Calu3 (cell line): ENCODE results near the gene YJU2. TPM values are rescaled to one million over a fixed set of nuclear protein-coding genes. Genes with fewer than 3 reads are reported as not detected.

Source experiments
- BruUV-seq: library from RNA; stranded (reverse); fragments of 400-500 nt; replicated peaks from 2 replicates; lab custom pipeline; 2021; lab: Mats Ljungman, UMichigan
- CTCF ChIA-PET: fragments of 300-600 bp; sonication (Branson Sonifier 250); formaldehyde crosslinking; loops from one replicate; lab custom pipeline; 2022; ENCODE audit warnings: antibody characterized with exemption; lab: Charles Lee
- DNase-seq: peaks from one replicate; pipeline ENCODE4 v3.0.0; 2022
- H3K27ac Mint-ChIP-seq: one replicate; pipeline ENCODE4 v1.8.0; 2022; ENCODE audit warnings: mixed read lengths; ENCODE audit not compliant: unreplicated experiment
- H3K27me3 Mint-ChIP-seq: one replicate; pipeline ENCODE4 v1.8.0; 2022; ENCODE audit warnings: mixed read lengths; ENCODE audit not compliant: unreplicated experiment
- H3K36me3 Mint-ChIP-seq: one replicate; pipeline ENCODE4 v1.8.0; 2022; ENCODE audit warnings: mild to moderate bottlenecking, moderate library complexity, mixed read lengths; ENCODE audit not compliant: insufficient read depth, unreplicated experiment
- H3K4me1 Mint-ChIP-seq: one replicate; pipeline ENCODE4 v1.8.0; 2022; ENCODE audit warnings: mild to moderate bottlenecking, low read depth, mixed read lengths; ENCODE audit not compliant: unreplicated experiment
- H3K4me3 Mint-ChIP-seq: one replicate; pipeline ENCODE4 v1.8.0; 2022; ENCODE audit warnings: mild to moderate bottlenecking, low read depth, moderate library complexity, mixed read lengths; ENCODE audit not compliant: unreplicated experiment
- H3K9me3 Mint-ChIP-seq: one replicate; pipeline ENCODE4 v1.8.0; 2022; ENCODE audit warnings: low read depth, mixed read lengths; ENCODE audit not compliant: unreplicated experiment
- intact Hi-C: fragments of 100-400 bp; cut with micrococcal nuclease; formaldehyde crosslinking; loops from one replicate; pipeline ENCODE4 v1.10.0; 2022; ENCODE audit not compliant: unreplicated experiment
- total RNA-seq: library from RNA; stranded (reverse); gene quantifications from 2 replicates; pipeline ENCODE4 v1.2.3, GENCODE V29; 2022
- TF ChIP-seq, protein P1 (sequence below): fragments of 200-600 bp; IDR thresholded peaks from one replicate; pipeline ENCODE4 v1.8.0; 2022; ENCODE audit warnings: antibody characterized with exemption; ENCODE audit not compliant: unreplicated experiment

YJU2 gene
- total RNA-seq, 1 experiment from 2014 or later: 7.8 TPM

DNA sequence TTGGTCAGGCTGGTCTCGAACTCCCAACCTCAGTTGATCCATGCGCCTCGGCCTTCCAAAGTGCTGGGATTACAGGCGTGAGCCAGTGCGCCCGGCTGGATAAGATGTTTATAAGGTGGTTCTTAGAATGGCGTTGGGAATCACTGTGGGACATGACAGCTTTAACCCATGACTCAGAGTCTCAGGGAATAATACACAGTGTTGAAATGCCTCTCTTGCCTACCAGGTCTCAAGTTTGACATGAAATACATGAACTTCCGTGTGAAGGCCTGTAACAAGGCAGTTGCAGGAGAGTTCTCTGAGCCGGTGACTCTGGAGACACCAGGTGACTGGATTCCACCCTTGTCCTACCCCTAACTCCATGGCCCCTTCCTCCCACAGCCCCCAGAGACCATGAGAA is 70.1 kb downstream of the YJU2 start:
- Mint-ChIP-seq H3K27ac (no peak overlapping the region), H3K4me1 (no peaks in the 10 kb centered on the region), H3K4me3 (no peak overlapping the region), H3K36me3 (no peaks in the 10 kb centered on the region), H3K27me3 (peaks cover 32% of the 10 kb centered on the region), H3K9me3 (peaks cover 7% of the 10 kb centered on the region)
- TF ChIP-seq, protein P1, sequence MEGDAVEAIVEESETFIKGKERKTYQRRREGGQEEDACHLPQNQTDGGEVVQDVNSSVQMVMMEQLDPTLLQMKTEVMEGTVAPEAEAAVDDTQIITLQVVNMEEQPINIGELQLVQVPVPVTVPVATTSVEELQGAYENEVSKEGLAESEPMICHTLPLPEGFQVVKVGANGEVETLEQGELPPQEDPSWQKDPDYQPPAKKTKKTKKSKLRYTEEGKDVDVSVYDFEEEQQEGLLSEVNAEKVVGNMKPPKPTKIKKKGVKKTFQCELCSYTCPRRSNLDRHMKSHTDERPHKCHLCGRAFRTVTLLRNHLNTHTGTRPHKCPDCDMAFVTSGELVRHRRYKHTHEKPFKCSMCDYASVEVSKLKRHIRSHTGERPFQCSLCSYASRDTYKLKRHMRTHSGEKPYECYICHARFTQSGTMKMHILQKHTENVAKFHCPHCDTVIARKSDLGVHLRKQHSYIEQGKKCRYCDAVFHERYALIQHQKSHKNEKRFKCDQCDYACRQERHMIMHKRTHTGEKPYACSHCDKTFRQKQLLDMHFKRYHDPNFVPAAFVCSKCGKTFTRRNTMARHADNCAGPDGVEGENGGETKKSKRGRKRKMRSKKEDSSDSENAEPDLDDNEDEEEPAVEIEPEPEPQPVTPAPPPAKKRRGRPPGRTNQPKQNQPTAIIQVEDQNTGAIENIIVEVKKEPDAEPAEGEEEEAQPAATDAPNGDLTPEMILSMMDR: no peak
- CTCF ChIA-PET: no interaction called here
- BruUV-seq: no TSS peak
- no peak for DNase-seq
- intact Hi-C loops: no loop called here

DNA sequence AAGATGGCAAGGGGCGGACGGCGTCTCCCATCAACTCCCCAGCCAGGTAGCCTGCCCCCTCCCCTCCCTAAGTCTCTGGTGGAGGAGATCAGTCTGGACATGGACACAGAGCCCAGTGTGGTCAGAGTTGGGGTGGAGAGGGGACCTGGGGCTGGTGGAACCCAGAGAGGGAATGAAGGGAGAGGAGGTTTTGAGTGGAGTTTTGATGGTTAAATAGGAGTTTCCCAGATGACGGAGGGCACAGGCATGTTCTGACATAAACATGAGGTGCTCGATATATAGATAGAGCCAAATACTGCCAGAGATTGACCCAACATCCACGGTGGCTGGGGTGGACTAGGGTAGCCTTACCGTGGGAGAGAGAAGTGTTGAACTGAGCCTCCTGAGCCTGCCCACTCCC is 71.6 kb downstream of the YJU2 start:
- no peak overlapping the region for H3K4me3 Mint-ChIP-seq
- no peaks in the 10 kb centered on the region for H3K36me3 Mint-ChIP-seq
- TF ChIP-seq, protein P1: no peak
- peaks cover 7% of the 10 kb centered on the region for H3K9me3 Mint-ChIP-seq
- CTCF ChIA-PET: no interaction called here
- H3K27me3 Mint-ChIP-seq: peaks cover 32% of the 10 kb centered on the region
- no peak overlapping the region for H3K27ac Mint-ChIP-seq
- intact Hi-C loops: no loop called here
- DNase-seq: no peak
- no TSS peak for BruUV-seq
- no peaks in the 10 kb centered on the region for H3K4me1 Mint-ChIP-seq

Other genes starting within 250 kb of the YJU2 start
- gene PIAS4, start 239.3 kb upstream of the YJU2 start, total RNA-seq: 29.3 and 35.7 TPM in 2 replicates
- 38.0 and 44.7 TPM in 2 replicates for gene ZBTB7A, start 180.2 kb upstream of the YJU2 start, total RNA-seq
- gene MAP2K2, start 123.0 kb upstream of the YJU2 start, total RNA-seq: 113 and 114 TPM in 2 replicates
- 0.14 and 0.44 TPM in 2 replicates for gene CREB3L3, start 93.4 kb upstream of the YJU2 start, total RNA-seq
- gene SIRT6, start 64.5 kb upstream of the YJU2 start, total RNA-seq: 22.9 and 26.6 TPM in 2 replicates
- 0.76 and 1.4 TPM in 2 replicates for gene ANKRD24, start 64.4 kb upstream of the YJU2 start, total RNA-seq
- gene EBI3, start 17.6 kb upstream of the YJU2 start, total RNA-seq: 1.2 and 1.6 TPM in 2 replicates
- gene SHD, start 32.2 kb downstream of the YJU2 start, total RNA-seq: not detected in 2 replicates
- gene TMIGD2, start 55.3 kb downstream of the YJU2 start, total RNA-seq: not detected in 2 replicates
- 1.2 and 1.9 TPM in 2 replicates for gene FSD1, start 57.5 kb downstream of the YJU2 start, total RNA-seq
- 28.7 and 30.5 TPM in 2 replicates for gene STAP2, start 91.7 kb downstream of the YJU2 start, total RNA-seq
- gene MPND, start 96.5 kb downstream of the YJU2 start, total RNA-seq: 15.3 and 21.1 TPM in 2 replicates
- 40.7 and 42.0 TPM in 2 replicates for gene SH3GL1, start 153.5 kb downstream of the YJU2 start, total RNA-seq
- 37.2 and 43.3 TPM in 2 replicates for gene CHAF1A, start 155.6 kb downstream of the YJU2 start, total RNA-seq
- 38.9 and 47.1 TPM in 2 replicates for gene UBXN6, start 210.7 kb downstream of the YJU2 start, total RNA-seq
- 31.9 and 40.6 TPM in 2 replicates for gene HDGFL2, start 225.2 kb downstream of the YJU2 start, total RNA-seq